ENCODE measurements around the gene ZNF799. TPM values are rescaled to one million over a fixed set of nuclear protein-coding genes. Genes with fewer than 3 reads are reported as not detected.

ZNF799 gene
- total and polyA plus RNA-seq, 2 of the 13 experiments (the other 11 are each of a cell fraction or from before 2014, with no cell fraction given), result 7.7 to 17.9 TPM

DNA sequence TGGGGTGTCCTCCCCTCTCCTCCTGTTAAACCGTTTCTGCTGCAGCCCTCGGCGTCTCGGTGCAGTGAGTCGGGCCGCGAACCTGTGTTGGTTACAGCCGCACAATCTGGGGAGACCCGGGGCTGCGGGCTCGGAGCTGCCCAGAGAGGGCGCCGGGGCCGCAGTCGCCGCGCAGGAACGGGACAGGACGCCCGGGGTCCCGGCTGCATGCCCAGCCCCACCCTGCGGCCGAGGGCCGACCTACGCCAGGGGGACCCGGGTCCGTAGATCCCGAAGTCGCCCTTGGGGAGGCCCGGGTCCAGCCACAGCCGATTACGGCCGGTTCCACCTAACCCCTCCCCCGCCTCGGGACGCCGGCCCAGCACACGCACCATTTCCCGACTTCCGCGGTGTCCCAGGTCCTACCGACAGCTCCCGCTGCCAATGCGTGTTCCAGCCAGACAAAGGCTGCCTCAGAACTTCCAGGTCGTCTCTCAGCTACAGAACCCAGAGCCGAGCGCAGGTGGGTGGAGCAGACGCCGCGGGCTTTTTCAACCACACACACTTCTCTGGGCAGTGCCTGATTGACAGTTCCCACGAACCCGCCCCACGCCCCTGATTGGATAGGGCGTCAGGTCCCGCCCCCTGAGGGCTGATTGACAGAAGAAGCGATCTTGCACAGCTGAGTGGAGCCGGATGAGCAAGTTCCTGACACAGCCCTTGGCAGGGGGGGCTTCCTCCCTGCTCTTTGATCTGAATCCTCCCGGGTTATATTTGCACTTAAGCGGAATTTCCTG, 39.7 kb upstream of the ZNF799 start, which contains the start of gene ZNF443 (continued):
- TF ChIP-seq POGZ (CRISPR knock-in tag; IDR thresholded peaks at IDR 0.05) (peak; percentile 60), TBX2 (CRISPR knock-in tag; IDR thresholded peaks at IDR 0.05; ENCODE audit: borderline replicate concordance) (peak; percentile 39; the same call in 1 of the 2 replicates), DZIP1 (CRISPR knock-in tag; IDR thresholded peaks at IDR 0.05) (no peak), ZNF615 (CRISPR knock-in tag; IDR thresholded peaks at IDR 0.05; ENCODE audit: borderline replicate concordance) (no peak), ZNF724P (CRISPR knock-in tag; IDR thresholded peaks at IDR 0.05; ENCODE audit: borderline replicate concordance) (no peak), KLF15 (CRISPR knock-in tag; IDR thresholded peaks at IDR 0.05; ENCODE audit: borderline replicate concordance) (peak; percentile 72; the same call in 1 of the 2 replicates), IRF2 (CRISPR knock-in tag; IDR thresholded peaks at IDR 0.05) (peak; percentile 22; the same call in 1 of the 2 replicates), ZNF577 (CRISPR knock-in tag; IDR thresholded peaks at IDR 0.05; ENCODE audit: borderline replicate concordance, low read depth) (no peak), RARA (CRISPR knock-in tag; IDR thresholded peaks at IDR 0.05) (peak; percentile 47; the same call in 1 of the 2 replicates), NFYB (CRISPR knock-in tag; IDR thresholded peaks at IDR 0.05) (peak; percentile 99), ARNT2 (CRISPR knock-in tag; IDR thresholded peaks at IDR 0.05; ENCODE audit: low read depth) (peak; percentile 80), ETV6 (CRISPR knock-in tag; conservative IDR thresholded peaks at IDR 0.05) (peak; percentile 64; the same call in 1 of the 2 replicates), SRY (CRISPR knock-in tag; IDR thresholded peaks at IDR 0.05) (0 out of 2 replicates have a peak, but pooled peaks have one; percentile 54), ZNF501 (CRISPR knock-in tag; IDR thresholded peaks at IDR 0.05) (peak; percentile 47)
- TF ChIP-seq, protein P1, sequence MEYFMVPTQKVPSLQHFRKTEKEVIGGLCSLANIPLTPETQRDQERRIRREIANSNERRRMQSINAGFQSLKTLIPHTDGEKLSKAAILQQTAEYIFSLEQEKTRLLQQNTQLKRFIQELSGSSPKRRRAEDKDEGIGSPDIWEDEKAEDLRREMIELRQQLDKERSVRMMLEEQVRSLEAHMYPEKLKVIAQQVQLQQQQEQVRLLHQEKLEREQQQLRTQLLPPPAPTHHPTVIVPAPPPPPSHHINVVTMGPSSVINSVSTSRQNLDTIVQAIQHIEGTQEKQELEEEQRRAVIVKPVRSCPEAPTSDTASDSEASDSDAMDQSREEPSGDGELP (IDR thresholded peaks at IDR 0.05; ENCODE audit: borderline replicate concordance, low read depth), result peak; percentile 87; the same call in 1 of the 2 replicates
- TF ChIP-seq, protein P2, sequence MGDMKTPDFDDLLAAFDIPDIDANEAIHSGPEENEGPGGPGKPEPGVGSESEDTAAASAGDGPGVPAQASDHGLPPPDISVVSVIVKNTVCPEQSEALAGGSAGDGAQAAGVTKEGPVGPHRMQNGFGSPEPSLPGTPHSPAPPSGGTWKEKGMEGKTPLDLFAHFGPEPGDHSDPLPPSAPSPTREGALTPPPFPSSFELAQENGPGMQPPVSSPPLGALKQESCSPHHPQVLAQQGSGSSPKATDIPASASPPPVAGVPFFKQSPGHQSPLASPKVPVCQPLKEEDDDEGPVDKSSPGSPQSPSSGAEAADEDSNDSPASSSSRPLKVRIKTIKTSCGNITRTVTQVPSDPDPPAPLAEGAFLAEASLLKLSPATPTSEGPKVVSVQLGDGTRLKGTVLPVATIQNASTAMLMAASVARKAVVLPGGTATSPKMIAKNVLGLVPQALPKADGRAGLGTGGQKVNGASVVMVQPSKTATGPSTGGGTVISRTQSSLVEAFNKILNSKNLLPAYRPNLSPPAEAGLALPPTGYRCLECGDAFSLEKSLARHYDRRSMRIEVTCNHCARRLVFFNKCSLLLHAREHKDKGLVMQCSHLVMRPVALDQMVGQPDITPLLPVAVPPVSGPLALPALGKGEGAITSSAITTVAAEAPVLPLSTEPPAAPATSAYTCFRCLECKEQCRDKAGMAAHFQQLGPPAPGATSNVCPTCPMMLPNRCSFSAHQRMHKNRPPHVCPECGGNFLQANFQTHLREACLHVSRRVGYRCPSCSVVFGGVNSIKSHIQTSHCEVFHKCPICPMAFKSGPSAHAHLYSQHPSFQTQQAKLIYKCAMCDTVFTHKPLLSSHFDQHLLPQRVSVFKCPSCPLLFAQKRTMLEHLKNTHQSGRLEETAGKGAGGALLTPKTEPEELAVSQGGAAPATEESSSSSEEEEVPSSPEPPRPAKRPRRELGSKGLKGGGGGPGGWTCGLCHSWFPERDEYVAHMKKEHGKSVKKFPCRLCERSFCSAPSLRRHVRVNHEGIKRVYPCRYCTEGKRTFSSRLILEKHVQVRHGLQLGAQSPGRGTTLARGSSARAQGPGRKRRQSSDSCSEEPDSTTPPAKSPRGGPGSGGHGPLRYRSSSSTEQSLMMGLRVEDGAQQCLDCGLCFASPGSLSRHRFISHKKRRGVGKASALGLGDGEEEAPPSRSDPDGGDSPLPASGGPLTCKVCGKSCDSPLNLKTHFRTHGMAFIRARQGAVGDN (CRISPR knock-in tag; IDR thresholded peaks at IDR 0.05), result peak; percentile 60
- TF ChIP-seq, protein P3, sequence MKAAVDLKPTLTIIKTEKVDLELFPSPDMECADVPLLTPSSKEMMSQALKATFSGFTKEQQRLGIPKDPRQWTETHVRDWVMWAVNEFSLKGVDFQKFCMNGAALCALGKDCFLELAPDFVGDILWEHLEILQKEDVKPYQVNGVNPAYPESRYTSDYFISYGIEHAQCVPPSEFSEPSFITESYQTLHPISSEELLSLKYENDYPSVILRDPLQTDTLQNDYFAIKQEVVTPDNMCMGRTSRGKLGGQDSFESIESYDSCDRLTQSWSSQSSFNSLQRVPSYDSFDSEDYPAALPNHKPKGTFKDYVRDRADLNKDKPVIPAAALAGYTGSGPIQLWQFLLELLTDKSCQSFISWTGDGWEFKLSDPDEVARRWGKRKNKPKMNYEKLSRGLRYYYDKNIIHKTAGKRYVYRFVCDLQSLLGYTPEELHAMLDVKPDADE (CRISPR knock-in tag; IDR thresholded peaks at IDR 0.05), result no peak
- TF ChIP-seq, protein P4, sequence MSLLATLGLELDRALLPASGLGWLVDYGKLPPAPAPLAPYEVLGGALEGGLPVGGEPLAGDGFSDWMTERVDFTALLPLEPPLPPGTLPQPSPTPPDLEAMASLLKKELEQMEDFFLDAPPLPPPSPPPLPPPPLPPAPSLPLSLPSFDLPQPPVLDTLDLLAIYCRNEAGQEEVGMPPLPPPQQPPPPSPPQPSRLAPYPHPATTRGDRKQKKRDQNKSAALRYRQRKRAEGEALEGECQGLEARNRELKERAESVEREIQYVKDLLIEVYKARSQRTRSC (CRISPR knock-in tag; IDR thresholded peaks at IDR 0.05; ENCODE audit: low read depth), result no peak
